Measurements from ENCODE around the gene CASP10.

DNA sequence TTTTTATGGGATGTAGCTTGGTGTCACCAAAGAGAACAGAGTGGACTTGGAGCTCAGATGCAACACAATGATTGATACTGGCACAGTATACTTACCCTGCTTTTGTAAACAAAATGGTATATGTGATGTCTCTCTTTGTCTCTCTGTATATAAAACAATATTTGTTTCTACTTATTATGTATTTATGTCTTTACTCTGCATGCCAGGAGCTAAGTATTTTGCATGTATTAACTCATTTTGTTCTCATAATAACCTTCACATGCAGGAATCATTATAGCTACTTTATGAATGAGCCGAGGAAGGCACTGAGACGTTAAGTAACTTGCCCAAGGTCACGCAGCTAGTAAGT lies 49.5 kb downstream of the CASP10 start:
- no peak for TF ChIP-seq CTCF (IDR thresholded peaks at IDR 0.05)
- no peak for TF ChIP-seq POLR2A (IDR thresholded peaks at IDR 0.05)
- TF ChIP-seq POLR2AphosphoS5 (IDR thresholded peaks at IDR 0.05): no peak
- no peak for TF ChIP-seq EP300 (IDR thresholded peaks at IDR 0.05)

Measured in stomach (tissue), 4 donors.